ENCODE data around the gene DNM1L.

Gene DNM1L

DNA sequence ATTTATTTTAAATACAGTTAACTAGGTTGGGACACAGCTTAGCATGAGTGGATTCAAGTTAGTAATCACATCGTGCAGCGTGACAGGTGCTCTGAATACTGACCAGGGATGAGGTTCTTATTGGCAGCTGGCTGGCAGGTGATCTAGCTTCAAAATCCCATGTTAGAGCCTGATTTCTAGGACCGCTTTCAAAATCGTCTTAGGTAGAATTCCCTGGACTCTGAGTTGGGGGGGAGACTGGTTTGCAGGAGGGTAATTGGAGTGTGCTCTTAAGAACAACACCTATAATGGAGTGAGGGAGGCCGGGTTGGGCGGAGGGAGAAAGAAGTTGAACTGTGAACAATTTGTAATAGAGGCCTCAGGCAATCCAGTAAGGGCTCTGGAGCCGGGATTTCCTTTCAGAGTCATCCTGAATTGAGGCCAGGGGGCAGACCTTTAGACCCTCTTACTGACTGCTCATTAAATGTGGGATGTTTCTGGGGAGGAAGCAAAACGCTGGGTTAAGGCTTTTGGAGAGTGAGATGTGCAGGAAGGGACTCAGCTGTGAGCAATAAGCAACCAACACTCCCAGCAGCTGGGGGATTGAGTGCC lies 77.5 kb downstream of the DNM1L start:
- DNase-seq (ENCODE audit: low spot score) = no peak

DNA sequence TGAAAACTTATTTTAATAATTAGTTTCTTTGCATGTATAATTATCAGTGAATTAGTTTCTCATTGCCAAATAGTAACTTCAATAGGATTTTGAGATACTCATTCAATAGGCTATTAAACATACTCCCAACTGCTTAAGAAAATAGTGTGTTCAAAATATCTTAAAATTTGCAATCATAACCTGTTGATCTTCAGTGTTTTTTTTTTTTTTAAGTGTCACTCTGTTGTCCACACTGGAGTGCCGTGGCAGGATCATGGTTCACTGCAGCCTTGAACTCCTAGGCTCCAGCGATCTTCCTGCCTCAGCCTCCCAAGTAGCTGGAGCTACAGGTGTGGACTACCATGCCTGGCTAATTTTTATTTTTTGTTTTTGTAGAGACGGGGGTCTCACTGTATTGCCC lies 78.1 kb downstream of the DNM1L start:
- DNase-seq (ENCODE audit: low spot score) = no peak

DNA sequence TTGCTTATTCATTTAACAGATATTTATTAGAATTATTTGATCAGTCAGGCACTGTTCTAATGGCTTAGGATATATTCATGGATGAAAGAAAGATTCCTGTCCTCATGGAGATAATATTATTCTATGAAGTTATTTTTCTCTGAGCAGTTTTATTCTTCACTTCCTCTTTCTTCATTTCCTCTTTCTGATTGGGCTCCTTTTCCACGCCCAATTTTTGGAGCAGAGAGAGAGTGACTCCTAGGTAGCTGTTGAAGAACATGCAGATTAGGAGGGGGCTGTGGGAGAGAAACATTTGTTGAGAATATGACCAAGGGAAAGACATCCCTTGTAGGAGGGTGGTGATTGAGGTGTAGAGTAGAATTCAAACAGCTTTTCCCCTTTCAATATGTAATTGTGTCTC lies 82.6 kb downstream of the DNM1L start:
- DNase-seq (ENCODE audit: low spot score) = no peak

DNA sequence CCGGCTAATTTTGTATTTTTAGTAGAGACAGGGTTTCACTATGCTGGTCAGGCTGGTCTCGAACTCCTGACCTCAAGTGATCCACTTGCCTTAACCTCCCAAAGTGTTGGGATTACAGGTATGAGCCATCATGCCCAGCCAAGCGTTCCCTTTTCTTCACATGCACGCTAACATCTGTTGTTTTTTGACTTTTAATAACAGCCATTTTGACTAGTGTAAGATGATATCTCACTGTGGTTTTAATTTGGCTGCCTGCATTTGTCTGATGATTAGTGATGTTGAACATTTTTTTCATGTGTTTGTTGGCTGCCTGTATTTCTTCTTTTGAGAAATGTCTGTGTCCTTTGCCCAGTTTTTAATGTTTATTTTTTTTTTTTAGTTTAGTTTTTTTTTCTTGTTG lies 86.8 kb downstream of the DNM1L start:
- DNase-seq (ENCODE audit: low spot score) = no peak

DNA sequence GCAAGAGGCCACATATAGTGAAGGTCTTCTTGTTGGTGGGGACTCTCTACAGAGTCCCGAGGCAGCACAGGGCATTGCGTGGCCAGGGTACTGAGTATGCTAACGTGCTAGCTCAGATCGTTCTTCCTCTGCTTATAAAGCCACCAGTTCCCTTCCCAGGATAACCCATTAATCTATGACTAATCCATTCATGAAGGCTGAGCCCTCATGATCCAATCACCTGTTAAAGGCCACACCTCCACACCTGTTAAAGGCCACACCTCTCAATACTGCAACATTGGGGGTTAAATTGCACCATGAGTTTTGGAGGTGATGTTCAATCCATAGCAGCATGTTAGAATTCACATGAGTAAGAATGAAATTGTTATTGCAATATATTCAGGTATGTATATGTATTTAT lies 89.4 kb downstream of the DNM1L start:
- no peak for DNase-seq (ENCODE audit: low spot score)

DNA sequence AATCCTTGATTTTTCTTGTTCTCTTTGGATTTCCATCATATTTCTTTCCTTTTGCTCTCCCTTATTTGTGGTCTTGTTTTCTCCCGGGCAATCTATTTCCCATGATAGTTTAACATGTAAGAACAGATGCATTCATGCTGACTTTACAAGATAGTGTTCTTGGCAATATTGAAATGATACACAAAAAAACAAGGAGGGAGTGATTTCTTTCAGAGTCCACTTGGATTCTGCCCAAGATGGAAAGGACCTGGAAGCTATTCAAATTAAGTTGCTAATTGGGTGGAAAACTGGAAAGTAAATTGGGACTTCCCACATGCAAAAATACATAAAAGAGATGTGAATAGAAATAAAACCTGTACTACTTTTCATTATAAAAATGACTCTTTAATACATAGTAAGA lies 91.0 kb downstream of the DNM1L start:
- DNase-seq (ENCODE audit: low spot score) = no peak

DNA sequence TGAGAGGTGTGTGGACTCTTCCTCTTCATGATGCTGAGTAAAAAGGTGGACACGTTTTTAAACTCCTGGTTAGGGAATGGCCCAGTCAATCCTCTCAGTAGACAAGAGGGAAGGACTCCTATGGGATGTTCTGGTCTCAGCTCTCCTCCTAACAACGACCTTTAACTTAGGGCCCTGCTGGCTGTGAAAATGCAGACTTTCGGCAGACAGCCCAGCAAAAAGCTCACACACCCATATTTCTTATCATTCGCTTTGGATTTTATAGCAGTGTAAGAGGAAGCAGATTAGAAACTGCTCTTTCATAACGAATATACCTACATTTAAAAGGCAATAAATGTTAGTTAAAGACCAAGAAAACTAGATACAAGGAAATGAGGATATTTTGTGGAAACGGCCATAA lies 94.6 kb downstream of the DNM1L start:
- no peak for DNase-seq (ENCODE audit: low spot score)

DNA sequence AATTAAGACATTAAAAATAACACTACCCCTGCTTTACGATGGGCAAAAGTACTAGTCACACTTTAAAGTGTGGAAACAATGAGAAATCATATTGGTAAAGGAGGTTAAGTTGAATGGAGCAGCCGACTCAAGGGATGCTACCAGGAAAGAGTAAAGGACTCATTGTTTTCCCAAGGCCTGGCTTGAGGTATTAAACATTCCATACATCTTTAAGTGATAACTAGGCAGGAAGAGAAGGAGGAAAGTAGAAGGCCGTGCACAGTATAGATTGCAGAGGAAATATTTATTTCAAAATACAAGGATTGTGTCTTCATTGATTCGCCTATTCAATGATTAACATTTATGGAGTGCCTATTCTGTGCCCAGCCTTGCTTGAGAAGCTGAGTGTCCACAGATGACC lies 97.2 kb downstream of the DNM1L start:
- no peak for DNase-seq (ENCODE audit: low spot score)

DNA sequence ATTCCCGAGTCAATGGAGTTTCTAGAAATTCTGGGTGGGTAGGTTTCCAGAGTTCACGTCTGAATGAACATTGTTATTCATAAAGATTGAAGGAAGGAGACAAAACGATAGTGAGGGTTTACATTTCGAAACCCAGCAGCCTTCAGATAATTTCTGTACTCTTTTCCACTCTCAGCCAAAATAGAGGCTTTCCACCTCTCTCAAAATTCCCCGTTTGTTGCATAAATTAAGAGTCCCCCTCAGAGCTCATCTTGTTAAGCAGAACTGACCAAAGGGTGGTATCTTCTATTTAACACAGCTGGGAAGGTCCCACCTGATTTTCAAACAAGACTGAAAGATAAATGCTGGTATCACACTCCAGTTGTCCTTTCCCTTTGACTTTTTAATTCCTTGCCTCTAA lies 98.1 kb downstream of the DNM1L start:
- DNase-seq (ENCODE audit: low spot score) = no peak

DNA sequence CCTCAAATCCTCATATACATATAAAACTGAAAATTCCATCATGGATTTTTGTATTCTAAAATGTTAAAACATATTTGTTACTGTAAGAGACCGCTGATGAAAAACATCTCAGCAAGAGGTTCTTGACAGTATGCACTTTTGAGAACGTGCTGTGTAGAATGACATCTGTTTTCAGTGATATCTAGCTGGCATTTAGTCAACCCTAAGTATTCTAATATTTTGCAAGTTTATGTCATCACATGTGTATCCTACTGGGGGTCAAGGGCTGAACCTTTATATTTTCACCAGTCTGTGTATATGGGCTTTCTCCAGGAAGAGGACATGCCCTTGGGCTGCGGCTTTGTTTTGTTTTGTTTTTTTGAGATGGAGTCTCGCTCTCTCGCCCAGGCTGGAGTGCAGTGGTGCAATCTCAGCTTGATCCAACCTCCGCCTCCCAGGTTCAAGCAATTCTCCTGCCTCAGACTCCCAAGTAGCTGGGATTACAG lies 98.6 kb downstream of the DNM1L start:
- no peak for DNase-seq (ENCODE audit: low spot score)

DNA sequence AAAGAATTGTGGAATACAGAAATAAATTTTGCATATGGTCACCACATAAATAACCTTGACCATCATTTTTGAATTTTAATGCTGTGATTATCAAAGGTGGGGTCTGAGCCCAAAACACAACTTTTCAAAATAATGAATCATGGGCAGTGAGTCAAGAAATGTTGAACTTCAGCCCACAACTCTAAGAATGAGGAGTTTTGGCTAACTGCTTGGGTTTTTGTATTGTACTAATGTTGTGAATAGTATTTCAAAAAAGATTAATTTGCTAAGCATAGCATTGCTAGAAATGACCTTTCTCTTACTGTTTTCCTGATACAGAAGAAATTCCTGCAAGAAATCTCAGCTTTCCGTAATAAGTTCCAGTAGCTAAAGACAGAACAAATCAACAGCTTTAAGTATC lies 101.0 kb downstream of the DNM1L start:
- no peak for DNase-seq (ENCODE audit: low spot score)

DNA sequence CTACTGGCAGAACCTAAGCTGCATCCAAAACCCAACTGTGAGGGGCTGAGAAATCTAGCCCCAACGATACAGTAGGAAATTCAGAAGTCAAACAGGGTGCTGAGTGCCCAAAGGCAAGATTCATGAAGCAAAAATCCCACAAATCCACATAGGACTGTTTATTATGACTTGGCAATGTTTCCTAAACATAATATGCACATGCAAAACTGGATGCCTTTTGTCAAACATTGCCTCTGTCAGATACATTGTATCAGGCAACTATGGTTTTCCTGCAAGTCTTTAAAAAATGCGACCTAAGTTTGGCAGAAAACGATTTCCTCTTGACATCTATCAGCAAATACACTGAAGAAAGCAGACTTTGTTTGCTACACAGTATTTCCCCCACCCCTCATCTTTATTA lies 103.9 kb downstream of the DNM1L start:
- no peak for DNase-seq (ENCODE audit: low spot score)

DNA sequence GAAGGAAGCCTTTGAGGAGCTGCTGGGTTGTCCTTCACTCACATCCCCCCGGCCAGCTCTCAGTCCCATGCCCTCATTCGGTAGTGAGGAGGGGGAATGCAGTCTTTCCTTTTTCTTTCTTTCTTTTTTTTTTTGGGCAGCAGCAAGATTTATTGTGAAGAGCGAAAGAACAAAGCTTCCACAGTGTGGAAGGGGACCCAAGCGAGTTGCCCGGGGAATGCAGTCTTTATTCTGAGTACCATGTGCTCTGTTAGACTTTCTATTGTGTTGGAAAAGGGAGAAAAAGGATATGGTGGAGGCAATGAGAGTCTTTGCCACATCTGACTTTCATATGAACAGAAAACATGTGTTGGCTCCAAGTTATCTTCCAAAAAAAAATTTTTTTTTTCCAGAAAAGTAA lies 106.5 kb downstream of the DNM1L start:
- no peak for DNase-seq (ENCODE audit: low spot score)

DNA sequence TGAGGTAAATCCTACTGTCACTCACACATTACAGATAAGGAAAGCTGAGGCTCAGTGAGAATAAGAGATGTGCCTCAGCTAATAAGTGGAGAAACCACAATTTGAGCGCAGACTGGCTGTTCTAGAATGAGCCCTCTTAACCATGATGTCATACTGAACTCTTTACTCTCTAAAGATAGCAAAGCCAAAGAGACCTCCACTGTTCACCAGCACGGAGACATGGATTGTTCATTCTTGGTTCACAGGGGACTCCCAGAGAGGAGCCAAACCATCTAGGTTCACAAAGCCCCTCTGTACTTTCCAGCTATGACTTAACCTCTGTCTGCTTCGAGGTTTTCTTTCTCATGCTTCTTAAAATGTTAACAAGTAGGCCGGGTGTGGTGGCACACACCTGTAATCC lies 109.3 kb downstream of the DNM1L start:
- DNase-seq (ENCODE audit: low spot score) = no peak

DNA sequence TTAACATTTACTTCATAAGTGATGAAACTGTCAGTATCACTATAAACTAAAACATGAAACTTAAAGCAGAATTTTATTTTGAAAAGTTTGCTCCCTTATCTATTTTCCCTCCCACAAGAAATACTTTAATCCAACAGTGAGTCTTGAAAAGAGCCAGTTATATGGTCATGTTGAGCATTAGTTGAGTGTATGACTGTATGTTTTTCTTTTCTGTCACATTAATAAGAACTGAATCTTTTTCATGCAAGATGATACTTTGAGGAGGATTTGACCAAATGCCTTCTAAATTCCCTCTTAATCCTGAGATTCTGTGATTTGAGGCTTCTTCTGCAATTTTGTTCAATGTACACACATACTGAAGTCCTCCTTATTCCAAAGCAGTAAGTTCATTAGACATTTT lies 110.3 kb downstream of the DNM1L start:
- DNase-seq (ENCODE audit: low spot score) = no peak

DNA sequence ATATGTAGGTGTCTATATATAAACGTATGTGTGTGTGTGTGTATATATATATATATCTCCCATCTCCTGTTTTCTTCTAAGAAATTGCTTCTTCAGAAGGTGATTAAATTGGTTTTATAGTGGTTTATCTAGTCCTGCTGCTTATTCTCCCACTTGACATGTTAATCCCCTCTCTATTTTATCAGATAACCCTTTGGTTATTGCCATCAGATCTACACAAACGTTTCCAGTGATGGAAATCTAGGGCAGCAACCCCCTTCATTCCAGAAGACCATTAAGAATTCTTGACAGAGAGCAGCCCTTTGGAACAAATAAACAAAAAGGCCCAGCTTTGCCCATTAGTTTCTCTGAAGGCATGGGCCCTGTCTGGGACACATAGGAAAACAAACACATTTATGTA lies 110.8 kb downstream of the DNM1L start:
- DNase-seq (ENCODE audit: low spot score) = no peak

DNA sequence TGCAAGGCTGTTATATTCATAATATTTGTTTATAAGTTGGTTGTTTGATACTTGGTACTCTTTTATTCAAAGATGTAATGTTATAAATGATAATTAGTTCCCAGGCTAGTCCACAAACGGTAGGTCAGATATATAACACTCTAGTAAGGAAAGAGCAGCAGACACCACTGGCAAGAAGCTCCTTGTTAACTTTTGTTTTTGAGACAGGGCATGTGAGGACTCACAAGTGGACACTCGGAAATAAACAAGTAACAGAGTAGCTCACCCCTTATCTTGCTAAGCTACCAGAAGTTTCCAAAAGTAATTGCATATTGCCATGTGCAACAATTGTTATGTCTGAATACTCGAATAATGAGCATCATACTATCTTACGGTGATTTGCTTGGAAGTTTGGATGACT lies 115.2 kb downstream of the DNM1L start:
- DNase-seq (ENCODE audit: low spot score) = no peak
